HG03103 (cell line): ENCODE measurements around the gene FUOM.

Experiments used
- ATAC-seq: cut with Tn5 transposase; IDR thresholded peaks from one replicate; pipeline ENCODE4 v1.9.1; 2021; ENCODE audit warnings: low read depth; ENCODE audit not compliant: unreplicated experiment

The FUOM gene

GRCh38 chr10:133353988-133354605, 3.7 kb downstream of the FUOM start:
- ATAC-seq = no peak

GRCh38 chr10:133353202-133353959, 4.4 kb downstream of the FUOM start:
- ATAC-seq = no peak

- no peak for ATAC-seq
Observed at GRCh38 chr10:133351408-133352318, 6.2 kb downstream of the FUOM start.

GRCh38 chr10:133350950-133351329, 6.9 kb downstream of the FUOM start:
- no peak for ATAC-seq

GRCh38 chr10:133350283-133350949, 7.4 kb downstream of the FUOM start:
- no peak for ATAC-seq

GRCh38 chr10:133349577-133350011, 8.2 kb downstream of the FUOM start:
- ATAC-seq = no peak

- ATAC-seq = no peak
Observed at GRCh38 chr10:133349160-133349568, 8.7 kb downstream of the FUOM start.

GRCh38 chr10:133347710-133348517, 9.9 kb downstream of the FUOM start:
- ATAC-seq = no peak

GRCh38 chr10:133346413-133346812, 11.4 kb downstream of the FUOM start:
- ATAC-seq = no peak

- no peak for ATAC-seq
Observed at GRCh38 chr10:133344236-133344635, 13.6 kb downstream of the FUOM start.

- no peak for ATAC-seq
Observed at GRCh38 chr10:133343558-133343957, 14.3 kb downstream of the FUOM start.

GRCh38 chr10:133342942-133343341, 14.9 kb downstream of the FUOM start:
- no peak for ATAC-seq

GRCh38 chr10:133341983-133342382, 15.8 kb downstream of the FUOM start:
- ATAC-seq = no peak

GRCh38 chr10:133339708-133340380, 18.0 kb downstream of the FUOM start:
- ATAC-seq = no peak

- ATAC-seq = no peak
Observed at GRCh38 chr10:133338080-133339071, 19.4 kb downstream of the FUOM start.

- no peak for ATAC-seq
Observed at GRCh38 chr10:133337370-133337725, 20.5 kb downstream of the FUOM start.

- ATAC-seq = no peak
Observed at GRCh38 chr10:133336577-133337369, 21.0 kb downstream of the FUOM start, which contains the start of gene CALY. Gene CALY (minus strand): TSS chr10:133336896. CDS start chr10:133328989, 7,907 bp downstream.
